SK-N-MC (cell line): ENCODE data around the gene METTL22.

Experiments
- DNase-seq: peaks from one replicate; pipeline ENCODE4 v3.0.0-alpha.2; 2011; ENCODE audit warnings: low read depth, low spot score
- H3K27ac ChIP-seq: fragments of 200-600 bp; sonication (generic); 2 replicates; pipeline ENCODE4 v1.5.1; 2016; ENCODE audit warnings: mixed run types
- H3K36me3 ChIP-seq: fragments of 200-600 bp; sonication (generic); 2 replicates; pipeline ENCODE4 v1.6.1; 2017; ENCODE audit warnings: antibody characterized with exemption, low read length, mixed read lengths; ENCODE audit not compliant: insufficient read depth
- H3K4me3 ChIP-seq: fragments of 200-600 bp; sonication (generic); 2 replicates; pipeline ENCODE4 v1.5.1; 2016
- H3K9ac ChIP-seq: fragments of 200-600 bp; sonication (generic); 2 replicates; pipeline ENCODE4 v1.8.0; 2017; ENCODE audit warnings: mixed run types, mixed read lengths; ENCODE audit not compliant: insufficient read length
- H3K9me3 ChIP-seq: fragments of 200-600 bp; sonication (generic); 2 replicates; pipeline ENCODE4 v1.6.1; 2017; ENCODE audit warnings: low read depth, mild to moderate bottlenecking, antibody characterized with exemption, low read length, moderate library complexity, mixed read lengths
- EZH2 ChIP-seq: fragments of 200-600 bp; sonication (generic); IDR thresholded peaks from one replicate; pipeline ENCODE4 v1.6.1; 2017; ENCODE audit warnings: antibody characterized with exemption
- FOXP2 ChIP-seq: optimal IDR thresholded peaks from 2 replicates; pipeline ENCODE3; 2011; ENCODE audit warnings: mild to moderate bottlenecking, moderate library complexity; ENCODE audit not compliant: insufficient read depth; ENCODE audit errors: extremely low read length, control extremely low read depth
- POLR2AphosphoS5 ChIP-seq: IDR thresholded peaks from 2 replicates; pipeline ENCODE4 v1.6.1; 2012; ENCODE audit warnings: mild to moderate bottlenecking, low read depth, low read length, borderline replicate concordance

METTL22 gene

GRCh38 chr16:8600144-8600775 is 21.2 kb upstream of the METTL22 start:
- no peak overlapping the region for H3K27ac ChIP-seq
- no peak overlapping the region for H3K9ac ChIP-seq
- no peak overlapping the region for H3K4me3 ChIP-seq
- no peak for TF ChIP-seq POLR2AphosphoS5
- no peak for TF ChIP-seq EZH2
- no peak for TF ChIP-seq FOXP2
- H3K36me3 ChIP-seq: no peaks in the 10 kb centered on the region
- H3K9me3 ChIP-seq: no peaks in the 10 kb centered on the region
- no peak for DNase-seq

- Histone ChIP-seq H3K4me3 (no peak overlapping the region), H3K36me3 (no peaks in the 10 kb centered on the region), H3K9me3 (no peaks in the 10 kb centered on the region), H3K9ac (no peak overlapping the region), H3K27ac (no peak overlapping the region)
- no peak for TF ChIP-seq FOXP2
- no peak for DNase-seq
Measured at GRCh38 chr16:8605554-8605953, 15.9 kb upstream of the METTL22 start.

GRCh38 chr16:8607214-8607613 is 14.3 kb upstream of the METTL22 start:
- Histone ChIP-seq H3K36me3 (no peaks in the 10 kb centered on the region), H3K4me3 (no peak overlapping the region), H3K9ac (no peak overlapping the region), H3K27ac (no peak overlapping the region), H3K9me3 (no peaks in the 10 kb centered on the region)
- TF ChIP-seq FOXP2 (no peak), EZH2 (no peak), POLR2AphosphoS5 (no peak)
- DNase-seq: no peak

- no peak for TF ChIP-seq FOXP2
- TF ChIP-seq EZH2: no peak
- TF ChIP-seq POLR2AphosphoS5: no peak
- Histone ChIP-seq H3K4me3 (no peak overlapping the region), H3K27ac (no peak overlapping the region), H3K36me3 (no peaks in the 10 kb centered on the region), H3K9ac (no peak overlapping the region), H3K9me3 (no peaks in the 10 kb centered on the region)
- DNase-seq: no peak
Measured at GRCh38 chr16:8611122-8611521, 10.4 kb upstream of the METTL22 start.

DNA sequence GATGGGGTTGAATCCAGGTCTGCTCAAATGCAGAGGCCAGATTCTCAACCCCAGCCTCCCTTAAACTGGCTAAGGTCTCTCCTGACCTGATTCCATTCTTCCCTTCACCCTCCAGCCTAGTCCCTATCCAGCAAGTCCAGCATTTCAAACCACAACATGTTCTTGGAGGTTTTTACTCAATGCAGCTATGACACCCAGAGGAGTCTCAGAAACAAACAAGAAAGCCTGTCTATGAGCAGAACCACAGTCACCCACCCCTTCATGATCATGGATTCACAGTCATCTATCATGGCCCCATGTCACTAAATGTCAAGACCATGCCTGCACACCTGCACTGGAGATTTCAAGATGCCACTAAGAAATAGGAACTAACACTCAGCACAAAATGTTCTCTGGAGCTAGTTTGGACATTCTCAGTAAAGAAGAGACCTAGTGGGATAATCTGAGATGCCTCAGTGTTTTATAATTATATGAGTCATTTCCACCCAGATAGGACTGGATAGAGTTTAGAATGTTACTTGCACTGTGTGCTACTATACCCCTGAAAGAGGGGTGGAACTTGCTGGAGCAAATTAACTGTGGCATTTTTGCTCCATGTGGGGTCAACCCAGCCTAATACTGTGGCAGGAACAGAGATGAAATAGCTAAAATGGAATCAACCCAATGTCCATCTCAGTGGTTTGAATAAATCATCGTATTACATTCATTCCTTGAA is 9.5 kb upstream of the METTL22 start:
- Histone ChIP-seq H3K9me3 (no peaks in the 10 kb centered on the region), H3K4me3 (no peak overlapping the region), H3K36me3 (no peaks in the 10 kb centered on the region), H3K27ac (no peak overlapping the region), H3K9ac (no peak overlapping the region)
- no peak for DNase-seq
- TF ChIP-seq POLR2AphosphoS5 (no peak), EZH2 (no peak), FOXP2 (no peak)

DNA sequence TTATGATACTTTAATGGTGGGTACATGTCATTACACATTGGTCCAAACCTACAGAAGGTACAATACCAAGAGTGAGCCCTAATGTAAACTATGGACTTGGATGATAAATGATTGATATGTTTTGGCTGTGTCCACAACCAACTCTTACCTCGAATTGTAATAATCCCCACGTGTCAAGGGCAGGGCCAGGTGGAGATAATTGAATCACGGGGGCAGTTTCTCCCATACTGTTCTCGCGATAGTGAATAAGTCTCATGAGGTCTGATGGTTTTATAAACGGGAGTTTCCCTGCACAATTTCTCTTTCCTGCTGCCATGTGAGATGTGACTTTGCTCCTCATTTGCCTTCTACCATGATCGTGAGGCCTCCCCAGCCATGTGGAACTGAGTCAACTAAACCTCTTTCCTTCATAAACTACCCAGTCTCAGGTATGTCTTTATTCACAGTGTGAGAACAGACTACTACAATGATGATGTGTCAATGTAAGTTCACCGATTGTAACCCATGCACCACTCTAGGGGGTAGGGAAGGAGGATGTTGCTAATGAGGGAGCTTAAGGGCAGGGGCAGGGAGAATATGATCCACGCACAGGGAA is 7.0 kb upstream of the METTL22 start:
- H3K4me3 ChIP-seq: no peak overlapping the region
- H3K9ac ChIP-seq: no peak overlapping the region
- no peak overlapping the region for H3K27ac ChIP-seq
- H3K36me3 ChIP-seq: no peaks in the 10 kb centered on the region
- no peak for TF ChIP-seq FOXP2
- no peak for TF ChIP-seq EZH2
- no peak for TF ChIP-seq POLR2AphosphoS5
- H3K9me3 ChIP-seq: no peaks in the 10 kb centered on the region
- no peak for DNase-seq

- Histone ChIP-seq H3K27ac (no peak overlapping the region), H3K9ac (no peak overlapping the region), H3K36me3 (peaks cover 8% of the 10 kb centered on the region), H3K4me3 (no peak overlapping the region), H3K9me3 (no peaks in the 10 kb centered on the region)
- DNase-seq: no peak
- no peak for TF ChIP-seq FOXP2
- no peak for TF ChIP-seq POLR2AphosphoS5
- no peak for TF ChIP-seq EZH2
Measured at GRCh38 chr16:8619671-8620370, 1.7 kb upstream of the METTL22 start.

- H3K27ac ChIP-seq: no peak overlapping the region
- no peak for DNase-seq
Measured at GRCh38 chr16:8620535-8620934, 963 bp upstream of the METTL22 start.

DNA sequence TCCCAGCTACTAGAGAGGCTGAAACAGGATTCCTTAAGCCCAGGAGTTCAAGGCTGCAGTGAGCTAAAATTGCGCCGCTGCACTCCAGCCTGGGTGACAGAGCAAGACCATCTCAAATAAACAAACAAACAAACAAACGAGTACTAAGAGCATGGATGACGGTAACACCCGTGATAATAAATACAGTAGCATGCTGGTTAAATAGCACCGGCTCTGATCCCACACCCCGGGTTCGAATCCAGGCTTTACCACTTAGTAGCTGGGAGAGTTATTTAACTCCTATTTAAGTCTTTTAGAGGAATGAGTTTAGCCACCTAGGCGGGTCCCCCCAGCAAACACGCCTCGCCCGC is 301 bp upstream of the METTL22 start:
- H3K4me3 ChIP-seq: peak overlapping the region; percentile 100
- no peak for TF ChIP-seq POLR2AphosphoS5
- TF ChIP-seq FOXP2: no peak
- TF ChIP-seq EZH2: no peak
- peak overlapping the region; percentile 100 for H3K9ac ChIP-seq
- H3K27ac ChIP-seq: no peak overlapping the region
- H3K36me3 ChIP-seq: peaks cover 17% of the 10 kb centered on the region
- no peak for DNase-seq
- H3K9me3 ChIP-seq: no peaks in the 10 kb centered on the region

More at GRCh38 chr16:8620535-8620934, 963 bp upstream of the METTL22 start:
- no peaks in the 10 kb centered on the region for H3K9me3 ChIP-seq
- H3K4me3 ChIP-seq: no peak overlapping the region
- H3K36me3 ChIP-seq: peaks cover 10% of the 10 kb centered on the region
- H3K9ac ChIP-seq: no peak overlapping the region
- no peak for TF ChIP-seq FOXP2
- no peak for TF ChIP-seq POLR2AphosphoS5
- no peak for TF ChIP-seq EZH2
